ENCODE data around the gene SPSB4.

- TF ChIP-seq CTCF (IDR thresholded peaks at IDR 0.05) (no peak), POLR2A (IDR thresholded peaks at IDR 0.05) (no peak)
Measured at GRCh38 chr3:141057946-141058800, 7.0 kb downstream of the SPSB4 start.

Measured in transverse colon (tissue), 3 donors.